ENCODE measurements around the gene PSME2. TPM values are rescaled to one million over a fixed set of nuclear protein-coding genes. Genes with fewer than 3 reads are reported as not detected.
A peak's percentile ranks its signal among the peaks of the same experiment; 100 is the strongest.

The PSME2 gene
- total RNA-seq, 1 donor from 2014 or later: 58.5 TPM

- H3K27me3 ChIP-seq (ENCODE audit: control insufficient read depth in 3 of 3, insufficient read depth in 3 of 3, low read length in 3 of 3): no peaks in the 10 kb centered on the region
- H3K9me3 ChIP-seq (ENCODE audit: control insufficient read depth in 3 of 3, low read length in 3 of 3): no peaks in the 10 kb centered on the region
- no peak overlapping the region for H3K9ac ChIP-seq (ENCODE audit: low read depth in 1 of 3, low read length in 3 of 3)
- H3K27ac ChIP-seq (ENCODE audit: low read depth, low read length): no peak overlapping the region
- H3K36me3 ChIP-seq (ENCODE audit: control insufficient read depth in 3 of 3, insufficient read depth in 3 of 3, low read length in 3 of 3): peaks cover 49 to 57% (median 54%) of the 10 kb centered on the region in 3 donors
- peaks cover 14 to 25% (median 18%) of the 10 kb centered on the region in 3 donors for H3K4me1 ChIP-seq (ENCODE audit: control insufficient read depth in 3 of 3, insufficient read depth in 3 of 3, low read length in 3 of 3)
- no peak overlapping the region for H3K4me3 ChIP-seq (ENCODE audit: low read length in 3 of 3)
These were observed 10.9 kb upstream of the PSME2 start for GRCh38 chr14:24157331-24157730.

- H3K27ac ChIP-seq (ENCODE audit: low read depth, low read length): no peak overlapping the region
- no peaks in the 10 kb centered on the region for H3K27me3 ChIP-seq (ENCODE audit: control insufficient read depth in 3 of 3, insufficient read depth in 3 of 3, low read length in 3 of 3)
- no peaks in the 10 kb centered on the region for H3K9me3 ChIP-seq (ENCODE audit: control insufficient read depth in 3 of 3, low read length in 3 of 3)
- no peak overlapping the region for H3K4me3 ChIP-seq (ENCODE audit: low read length in 3 of 3)
- H3K4me1 ChIP-seq (ENCODE audit: control insufficient read depth in 3 of 3, insufficient read depth in 3 of 3, low read length in 3 of 3): peaks cover 12 to 20% (median 13%) of the 10 kb centered on the region in 3 donors
- peaks cover 53 to 61% (median 57%) of the 10 kb centered on the region in 3 donors for H3K36me3 ChIP-seq (ENCODE audit: control insufficient read depth in 3 of 3, insufficient read depth in 3 of 3, low read length in 3 of 3)
- peak overlapping the region in 1 of 3 donors; percentile 27 for H3K9ac ChIP-seq (ENCODE audit: low read depth in 1 of 3, low read length in 3 of 3)
These were observed 10.4 kb upstream of the PSME2 start for GRCh38 chr14:24156840-24157239.

GRCh38 chr14:24155100-24155499 lies 8.7 kb upstream of the PSME2 start:
- Histone ChIP-seq H3K9ac (ENCODE audit: low read depth in 1 of 3, low read length in 3 of 3) (peak overlapping the region in 1 of 3 donors; percentile 11), H3K27ac (ENCODE audit: low read depth, low read length) (no peak overlapping the region), H3K9me3 (ENCODE audit: control insufficient read depth in 3 of 3, low read length in 3 of 3) (no peaks in the 10 kb centered on the region), H3K36me3 (ENCODE audit: control insufficient read depth in 3 of 3, insufficient read depth in 3 of 3, low read length in 3 of 3) (peaks cover 62 to 72% (median 69%) of the 10 kb centered on the region in 3 donors), H3K4me3 (ENCODE audit: low read length in 3 of 3) (no peak overlapping the region), H3K4me1 (ENCODE audit: control insufficient read depth in 3 of 3, insufficient read depth in 3 of 3, low read length in 3 of 3) (peaks cover 0 to 5% (median 0%) of the 10 kb centered on the region in 3 donors), H3K27me3 (ENCODE audit: control insufficient read depth in 3 of 3, insufficient read depth in 3 of 3, low read length in 3 of 3) (no peaks in the 10 kb centered on the region)

GRCh38 chr14:24151404-24152080 lies 5.1 kb upstream of the PSME2 start:
- no peak overlapping the region for H3K27ac ChIP-seq (ENCODE audit: low read depth, low read length)
- no peaks in the 10 kb centered on the region for H3K9me3 ChIP-seq (ENCODE audit: control insufficient read depth in 3 of 3, low read length in 3 of 3)
- H3K4me1 ChIP-seq (ENCODE audit: control insufficient read depth in 3 of 3, insufficient read depth in 3 of 3, low read length in 3 of 3): peaks cover 11 to 25% (median 17%) of the 10 kb centered on the region in 3 donors
- peaks cover 48 to 66% (median 52%) of the 10 kb centered on the region in 3 donors for H3K36me3 ChIP-seq (ENCODE audit: control insufficient read depth in 3 of 3, insufficient read depth in 3 of 3, low read length in 3 of 3)
- no peak overlapping the region for H3K4me3 ChIP-seq (ENCODE audit: low read length in 3 of 3)
- H3K27me3 ChIP-seq (ENCODE audit: control insufficient read depth in 3 of 3, insufficient read depth in 3 of 3, low read length in 3 of 3): no peaks in the 10 kb centered on the region
- H3K9ac ChIP-seq (ENCODE audit: low read depth in 1 of 3, low read length in 3 of 3): peak overlapping the region in 1 of 3 donors; percentile 43

GRCh38 chr14:24150993-24151392 lies 4.6 kb upstream of the PSME2 start:
- Histone ChIP-seq H3K4me3 (ENCODE audit: low read length in 3 of 3) (no peak overlapping the region), H3K27ac (ENCODE audit: low read depth, low read length) (no peak overlapping the region), H3K27me3 (ENCODE audit: control insufficient read depth in 3 of 3, insufficient read depth in 3 of 3, low read length in 3 of 3) (no peaks in the 10 kb centered on the region), H3K9me3 (ENCODE audit: control insufficient read depth in 3 of 3, low read length in 3 of 3) (no peaks in the 10 kb centered on the region), H3K36me3 (ENCODE audit: control insufficient read depth in 3 of 3, insufficient read depth in 3 of 3, low read length in 3 of 3) (peaks cover 44 to 62% (median 48%) of the 10 kb centered on the region in 3 donors), H3K4me1 (ENCODE audit: control insufficient read depth in 3 of 3, insufficient read depth in 3 of 3, low read length in 3 of 3) (peaks cover 15 to 28% (median 21%) of the 10 kb centered on the region in 3 donors), H3K9ac (ENCODE audit: low read depth in 1 of 3, low read length in 3 of 3) (peak overlapping the region in 1 of 3 donors; percentile 43)

- Histone ChIP-seq H3K4me1 (ENCODE audit: control insufficient read depth in 3 of 3, insufficient read depth in 3 of 3, low read length in 3 of 3) (peaks cover 19 to 33% (median 25%) of the 10 kb centered on the region in 3 donors), H3K27me3 (ENCODE audit: control insufficient read depth in 3 of 3, insufficient read depth in 3 of 3, low read length in 3 of 3) (no peaks in the 10 kb centered on the region), H3K4me3 (ENCODE audit: low read length in 3 of 3) (no peak overlapping the region), H3K27ac (ENCODE audit: low read depth, low read length) (no peak overlapping the region), H3K9me3 (ENCODE audit: control insufficient read depth in 3 of 3, low read length in 3 of 3) (no peaks in the 10 kb centered on the region), H3K36me3 (ENCODE audit: control insufficient read depth in 3 of 3, insufficient read depth in 3 of 3, low read length in 3 of 3) (peaks cover 41 to 58% (median 44%) of the 10 kb centered on the region in 3 donors), H3K9ac (ENCODE audit: low read depth in 1 of 3, low read length in 3 of 3) (no peak overlapping the region)
These were observed 4.2 kb upstream of the PSME2 start for GRCh38 chr14:24150567-24150966.

- Histone ChIP-seq H3K4me3 (ENCODE audit: low read length in 3 of 3) (no peak overlapping the region), H3K27me3 (ENCODE audit: control insufficient read depth in 3 of 3, insufficient read depth in 3 of 3, low read length in 3 of 3) (no peaks in the 10 kb centered on the region), H3K9me3 (ENCODE audit: control insufficient read depth in 3 of 3, low read length in 3 of 3) (no peaks in the 10 kb centered on the region), H3K27ac (ENCODE audit: low read depth, low read length) (no peak overlapping the region), H3K9ac (ENCODE audit: low read depth in 1 of 3, low read length in 3 of 3) (peak overlapping the region in 1 of 3 donors; percentile 8), H3K4me1 (ENCODE audit: control insufficient read depth in 3 of 3, insufficient read depth in 3 of 3, low read length in 3 of 3) (peaks cover 24 to 35% (median 30%) of the 10 kb centered on the region in 3 donors), H3K36me3 (ENCODE audit: control insufficient read depth in 3 of 3, insufficient read depth in 3 of 3, low read length in 3 of 3) (peaks cover 38 to 53% (median 39%) of the 10 kb centered on the region in 3 donors)
These were observed 3.7 kb upstream of the PSME2 start for GRCh38 chr14:24150061-24150460.

GRCh38 chr14:24149302-24149969 lies 3.0 kb upstream of the PSME2 start:
- peaks cover 33 to 51% (median 35%) of the 10 kb centered on the region in 3 donors for H3K36me3 ChIP-seq (ENCODE audit: control insufficient read depth in 3 of 3, insufficient read depth in 3 of 3, low read length in 3 of 3)
- H3K4me3 ChIP-seq (ENCODE audit: low read length in 3 of 3): no peak overlapping the region
- H3K4me1 ChIP-seq (ENCODE audit: control insufficient read depth in 3 of 3, insufficient read depth in 3 of 3, low read length in 3 of 3): peaks cover 25 to 38% (median 30%) of the 10 kb centered on the region in 3 donors
- H3K27ac ChIP-seq (ENCODE audit: low read depth, low read length): no peak overlapping the region
- no peaks in the 10 kb centered on the region for H3K27me3 ChIP-seq (ENCODE audit: control insufficient read depth in 3 of 3, insufficient read depth in 3 of 3, low read length in 3 of 3)
- no peak overlapping the region for H3K9ac ChIP-seq (ENCODE audit: low read depth in 1 of 3, low read length in 3 of 3)
- H3K9me3 ChIP-seq (ENCODE audit: control insufficient read depth in 3 of 3, low read length in 3 of 3): no peaks in the 10 kb centered on the region

- H3K4me3 ChIP-seq (ENCODE audit: low read length in 3 of 3): peak overlapping the region; percentile 90 to 97 (median 94)
- H3K36me3 ChIP-seq (ENCODE audit: control insufficient read depth in 3 of 3, insufficient read depth in 3 of 3, low read length in 3 of 3): peaks cover 37 to 52% (median 39%) of the 10 kb centered on the region in 3 donors
- peak overlapping the region; percentile 80 for H3K27ac ChIP-seq (ENCODE audit: low read depth, low read length)
- peaks cover 30 to 50% (median 31%) of the 10 kb centered on the region in 3 donors for H3K4me1 ChIP-seq (ENCODE audit: control insufficient read depth in 3 of 3, insufficient read depth in 3 of 3, low read length in 3 of 3)
- H3K9ac ChIP-seq (ENCODE audit: low read depth in 1 of 3, low read length in 3 of 3): peak overlapping the region; percentile 90 to 96 (median 91)
- no peaks in the 10 kb centered on the region for H3K27me3 ChIP-seq (ENCODE audit: control insufficient read depth in 3 of 3, insufficient read depth in 3 of 3, low read length in 3 of 3)
- no peaks in the 10 kb centered on the region for H3K9me3 ChIP-seq (ENCODE audit: control insufficient read depth in 3 of 3, low read length in 3 of 3)
These were observed 1.5 kb upstream of the PSME2 start for GRCh38 chr14:24147761-24148428.

All from skeletal muscle tissue (tissue), 4 donors.